ENCODE results near the gene SEMA5A. TPM values are rescaled to one million over a fixed set of nuclear protein-coding genes. Genes with fewer than 3 reads are reported as not detected.

SEMA5A gene
- total RNA-seq, 1 donor from 2014 or later, result 43.2 TPM

DNA sequence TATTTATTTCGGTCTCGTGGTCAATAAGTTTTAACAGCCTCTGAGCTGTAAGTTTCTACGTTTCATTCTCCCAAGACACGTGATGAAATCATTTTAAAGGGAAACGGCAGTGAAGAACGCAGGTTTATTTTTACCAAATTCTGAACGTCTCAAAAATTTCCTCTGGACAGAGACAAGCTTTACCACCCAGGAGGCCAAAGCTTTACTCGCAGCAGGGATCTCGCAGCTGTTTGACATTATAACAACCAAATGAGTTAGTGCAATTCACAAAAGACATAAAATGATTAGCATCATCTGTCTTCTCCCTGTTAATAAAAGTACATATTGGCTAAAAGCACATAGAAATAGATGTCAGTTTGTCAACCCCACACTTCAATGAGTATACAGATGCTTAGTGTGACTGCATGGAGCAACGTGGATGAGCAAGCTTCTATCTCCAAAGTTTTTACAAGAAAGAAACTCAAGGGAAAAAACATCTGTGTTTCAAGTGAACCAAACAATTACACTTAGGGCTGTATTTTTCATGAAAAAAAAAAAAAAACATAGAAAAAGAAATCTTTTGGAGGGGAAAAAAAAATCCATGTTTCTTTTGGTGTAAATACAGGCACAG, 2.5 kb downstream of the SEMA5A start:
- intact Hi-C loops (cut with micrococcal nuclease), result loop anchor here (10.0 kb wide), 1 partner anchor 179 kb away; no protein-coding TSS in a partner anchor
- no peaks in the 10 kb centered on the region for H3K9me3 ChIP-seq (replicated peaks)
- peak overlapping the region; percentile 86 for H3K4me3 ChIP-seq
- DNase-seq, result no peak
- TF ChIP-seq, protein P1, sequence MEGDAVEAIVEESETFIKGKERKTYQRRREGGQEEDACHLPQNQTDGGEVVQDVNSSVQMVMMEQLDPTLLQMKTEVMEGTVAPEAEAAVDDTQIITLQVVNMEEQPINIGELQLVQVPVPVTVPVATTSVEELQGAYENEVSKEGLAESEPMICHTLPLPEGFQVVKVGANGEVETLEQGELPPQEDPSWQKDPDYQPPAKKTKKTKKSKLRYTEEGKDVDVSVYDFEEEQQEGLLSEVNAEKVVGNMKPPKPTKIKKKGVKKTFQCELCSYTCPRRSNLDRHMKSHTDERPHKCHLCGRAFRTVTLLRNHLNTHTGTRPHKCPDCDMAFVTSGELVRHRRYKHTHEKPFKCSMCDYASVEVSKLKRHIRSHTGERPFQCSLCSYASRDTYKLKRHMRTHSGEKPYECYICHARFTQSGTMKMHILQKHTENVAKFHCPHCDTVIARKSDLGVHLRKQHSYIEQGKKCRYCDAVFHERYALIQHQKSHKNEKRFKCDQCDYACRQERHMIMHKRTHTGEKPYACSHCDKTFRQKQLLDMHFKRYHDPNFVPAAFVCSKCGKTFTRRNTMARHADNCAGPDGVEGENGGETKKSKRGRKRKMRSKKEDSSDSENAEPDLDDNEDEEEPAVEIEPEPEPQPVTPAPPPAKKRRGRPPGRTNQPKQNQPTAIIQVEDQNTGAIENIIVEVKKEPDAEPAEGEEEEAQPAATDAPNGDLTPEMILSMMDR (IDR thresholded peaks at IDR 0.05; ENCODE audit: borderline replicate concordance), result no peak
- H3K27me3 ChIP-seq (ENCODE audit: low read depth), result peaks cover 25% of the 10 kb centered on the region
- H3K4me1 ChIP-seq, result peaks cover 66% of the 10 kb centered on the region
- H3K36me3 ChIP-seq, result no peaks in the 10 kb centered on the region
- peak overlapping the region; percentile 91 for H3K27ac ChIP-seq (replicated peaks)

DNA sequence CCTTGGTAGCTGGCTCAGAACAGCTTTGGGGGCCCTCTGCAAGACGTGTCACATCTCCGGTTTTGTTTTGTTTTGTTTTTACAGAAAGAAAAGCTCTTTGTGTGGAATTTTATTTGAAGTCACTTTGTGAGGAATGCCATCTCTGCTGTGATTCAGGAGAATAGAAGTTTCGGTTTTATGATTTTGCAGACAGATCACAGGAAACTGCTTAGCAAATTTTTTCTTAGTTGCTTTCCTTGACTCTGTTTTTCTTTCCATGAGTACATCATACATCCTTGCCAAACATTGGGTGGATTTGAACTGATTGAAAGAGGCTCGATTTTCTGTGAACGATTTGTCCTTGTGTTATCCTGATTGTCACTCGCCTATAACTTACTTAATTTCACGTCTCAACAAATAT, 5.1 kb downstream of the SEMA5A start:
- TF ChIP-seq, protein P1 (IDR thresholded peaks at IDR 0.05; ENCODE audit: borderline replicate concordance), result no peak
- Histone ChIP-seq H3K36me3 (no peaks in the 10 kb centered on the region), H3K9me3 (replicated peaks) (no peaks in the 10 kb centered on the region), H3K27me3 (ENCODE audit: low read depth) (peaks cover 18% of the 10 kb centered on the region), H3K4me1 (peaks cover 64% of the 10 kb centered on the region), H3K4me3 (peak overlapping the region; percentile 12), H3K27ac (replicated peaks) (peak overlapping the region; percentile 91)
- intact Hi-C loops (cut with micrococcal nuclease), result loop anchor here (10.0 kb wide), 1 partner anchor 176 kb away; no protein-coding TSS in a partner anchor
- no peak for DNase-seq

DNA sequence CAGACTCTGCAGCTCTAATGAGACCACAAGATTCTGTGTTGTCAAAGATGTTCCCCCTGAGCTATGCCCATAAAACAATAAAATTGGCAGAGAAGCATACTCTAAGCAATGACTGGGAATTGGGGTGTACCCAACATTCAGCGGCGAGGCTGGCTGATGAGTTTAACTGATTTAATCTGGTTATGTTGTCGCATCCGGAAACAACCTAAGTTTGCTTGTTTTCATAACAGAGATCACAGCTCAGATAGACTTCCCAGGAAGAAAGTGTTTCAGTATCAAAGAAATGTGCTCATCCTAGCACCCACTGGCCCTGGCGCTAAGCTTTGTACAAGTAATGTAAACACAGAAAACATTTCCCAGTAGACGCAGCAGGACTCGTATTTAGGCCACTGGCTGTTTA, 7.4 kb downstream of the SEMA5A start:
- Histone ChIP-seq H3K36me3 (no peaks in the 10 kb centered on the region), H3K4me3 (no peak overlapping the region), H3K27me3 (ENCODE audit: low read depth) (no peaks in the 10 kb centered on the region), H3K9me3 (replicated peaks) (no peaks in the 10 kb centered on the region), H3K27ac (replicated peaks) (peak overlapping the region; percentile 80), H3K4me1 (peaks cover 70% of the 10 kb centered on the region)
- intact Hi-C loops (cut with micrococcal nuclease), result no loop called here
- TF ChIP-seq, protein P1 (IDR thresholded peaks at IDR 0.05; ENCODE audit: borderline replicate concordance), result no peak
- no peak for DNase-seq

DNA sequence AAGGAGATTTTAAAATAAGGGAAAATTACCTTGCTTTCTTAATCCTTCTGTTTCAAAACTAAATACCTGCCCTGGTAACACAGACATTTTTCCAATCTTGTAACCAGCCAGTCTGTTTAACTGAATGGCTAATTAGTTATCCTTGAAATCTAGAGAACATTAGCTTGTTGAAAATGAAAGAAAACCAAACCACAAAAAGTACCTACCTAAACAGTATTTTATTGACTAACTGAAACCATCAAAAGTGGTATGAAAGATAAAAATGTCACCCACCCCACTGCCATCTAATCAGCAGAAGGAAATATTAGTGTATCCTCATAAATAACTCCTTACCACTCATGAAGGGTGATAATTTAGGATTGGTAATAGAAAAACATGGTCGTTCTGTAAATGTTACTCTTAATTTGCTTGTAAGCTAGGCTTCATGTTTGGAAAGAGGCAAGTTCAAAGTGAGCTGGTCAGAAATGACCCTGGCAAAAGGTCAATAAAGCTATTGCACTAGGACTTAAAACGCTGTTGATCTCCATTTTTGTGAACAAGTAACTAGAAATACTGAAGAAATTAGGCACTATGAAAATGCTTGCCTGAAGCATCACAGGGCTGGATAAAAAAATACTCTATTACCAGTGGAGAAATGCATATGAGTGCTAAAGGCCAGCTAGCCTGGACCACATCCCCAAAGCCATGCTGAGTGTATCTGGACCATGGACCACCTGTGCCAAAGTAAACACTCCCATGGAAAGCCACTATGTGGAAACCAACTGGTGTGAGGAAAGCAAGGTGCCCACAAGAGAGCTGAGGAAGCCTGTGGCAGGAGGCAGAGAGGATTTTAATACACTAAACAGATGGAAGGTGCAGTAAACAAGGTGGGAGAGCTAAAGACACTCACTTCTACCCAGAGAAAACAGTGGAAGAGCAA, 8.4 kb downstream of the SEMA5A start:
- intact Hi-C loops (cut with micrococcal nuclease), result no loop called here
- TF ChIP-seq, protein P1 (IDR thresholded peaks at IDR 0.05; ENCODE audit: borderline replicate concordance), result no peak
- Histone ChIP-seq H3K27ac (replicated peaks) (peak overlapping the region; percentile 80), H3K4me1 (peaks cover 70% of the 10 kb centered on the region), H3K4me3 (no peak overlapping the region), H3K36me3 (no peaks in the 10 kb centered on the region), H3K9me3 (replicated peaks) (no peaks in the 10 kb centered on the region), H3K27me3 (ENCODE audit: low read depth) (no peaks in the 10 kb centered on the region)
- DNase-seq, result no peak

DNA sequence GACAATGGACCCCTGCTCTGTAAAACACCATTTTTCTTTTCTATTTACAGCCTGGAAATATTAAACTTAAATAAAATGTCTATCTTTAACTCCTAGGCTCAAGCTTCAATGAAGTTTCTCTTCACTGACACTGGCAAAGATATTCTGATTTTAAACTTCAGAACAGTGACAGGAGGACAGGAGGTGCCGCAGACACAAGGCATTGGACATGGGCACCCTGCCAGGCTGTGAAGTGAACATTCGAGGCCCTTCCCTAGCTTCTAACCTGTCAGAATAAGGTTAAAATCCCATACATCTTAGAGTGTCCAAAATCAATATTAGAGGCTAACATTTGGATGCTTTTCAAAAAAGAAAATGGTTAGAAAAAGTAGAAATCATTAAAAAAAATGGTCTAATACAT, 9.2 kb downstream of the SEMA5A start:
- H3K27me3 ChIP-seq (ENCODE audit: low read depth), result no peaks in the 10 kb centered on the region
- no peaks in the 10 kb centered on the region for H3K36me3 ChIP-seq
- H3K4me3 ChIP-seq, result no peak overlapping the region
- DNase-seq, result peak; percentile 59
- H3K27ac ChIP-seq (replicated peaks), result peak overlapping the region; percentile 80
- no peaks in the 10 kb centered on the region for H3K9me3 ChIP-seq (replicated peaks)
- peaks cover 70% of the 10 kb centered on the region for H3K4me1 ChIP-seq
- intact Hi-C loops (cut with micrococcal nuclease), result no loop called here
- TF ChIP-seq, protein P1 (IDR thresholded peaks at IDR 0.05; ENCODE audit: borderline replicate concordance), result no peak
